ENCODE data around the gene GPRC5D. TPM values are rescaled to one million over a fixed set of nuclear protein-coding genes. Genes with fewer than 3 reads are reported as not detected.

The GPRC5D gene
- total RNA-seq, 2 experiments from 2014 or later, result not detected

GRCh38 chr12:12898911-12899511 lies 53.0 kb downstream of the GPRC5D start:
- Mint-ChIP-seq H3K27me3 (ENCODE audit: low read depth) (peaks cover 4% of the 10 kb centered on the region), H3K36me3 (ENCODE audit: low read depth) (no peaks in the 10 kb centered on the region), H3K4me1 (ENCODE audit: low read depth) (peaks cover 31% of the 10 kb centered on the region), H3K9me3 (no peaks in the 10 kb centered on the region), H3K4me3 (no peak overlapping the region), H3K27ac (peak overlapping the region; percentile 90)
- DNase-seq, result no peak
- intact Hi-C loops (cut with micrococcal nuclease), result loop anchor here (1.0 to 10.0 kb wide), 14 partner anchors 52 to 1486 kb away; partner anchors contain the start of genes CREBL2, DDX47, EMP1 and HEBP1
- CTCF ChIA-PET, result interaction anchor here (0.9 to 1.1 kb wide), 3 partner anchors 17 to 62 kb away, joined by 3 to 6 read pairs (median 3); no protein-coding TSS in a partner anchor

GRCh38 chr12:12898136-12898717 lies 53.7 kb downstream of the GPRC5D start:
- Mint-ChIP-seq H3K27me3 (ENCODE audit: low read depth) (peaks cover 4% of the 10 kb centered on the region), H3K4me3 (no peak overlapping the region), H3K27ac (no peak overlapping the region), H3K36me3 (ENCODE audit: low read depth) (no peaks in the 10 kb centered on the region), H3K4me1 (ENCODE audit: low read depth) (peaks cover 31% of the 10 kb centered on the region), H3K9me3 (no peaks in the 10 kb centered on the region)
- CTCF ChIA-PET, result interaction anchor here (0.9 kb wide), 1 partner anchor 17 kb away, joined by 6 read pairs; no protein-coding TSS in a partner anchor
- intact Hi-C loops (cut with micrococcal nuclease), result loop anchor here (2.0 to 10.0 kb wide), 5 partner anchors 51 to 1487 kb away; partner anchors contain the start of gene CREBL2
- DNase-seq, result no peak

GRCh38 chr12:12897302-12897701 lies 54.7 kb downstream of the GPRC5D start:
- H3K27me3 Mint-ChIP-seq (ENCODE audit: low read depth), result peaks cover 9% of the 10 kb centered on the region
- no peak overlapping the region for H3K27ac Mint-ChIP-seq
- H3K4me1 Mint-ChIP-seq (ENCODE audit: low read depth), result peaks cover 31% of the 10 kb centered on the region
- H3K9me3 Mint-ChIP-seq, result no peaks in the 10 kb centered on the region
- no peak for DNase-seq
- CTCF ChIA-PET, result no interaction called here
- intact Hi-C loops (cut with micrococcal nuclease), result loop anchor here (10.0 kb wide), 2 partner anchors 283 to 1487 kb away; partner anchors contain the start of gene CREBL2
- no peaks in the 10 kb centered on the region for H3K36me3 Mint-ChIP-seq (ENCODE audit: low read depth)
- no peak overlapping the region for H3K4me3 Mint-ChIP-seq

GRCh38 chr12:12896260-12896659 lies 55.7 kb downstream of the GPRC5D start:
- CTCF ChIA-PET, result interaction anchor here (0.6 to 0.7 kb wide), 2 partner anchors 312 to 946 kb away, joined by 3 read pairs; no protein-coding TSS in a partner anchor
- H3K4me1 Mint-ChIP-seq (ENCODE audit: low read depth), result peaks cover 29% of the 10 kb centered on the region
- no peak overlapping the region for H3K27ac Mint-ChIP-seq
- no peaks in the 10 kb centered on the region for H3K36me3 Mint-ChIP-seq (ENCODE audit: low read depth)
- no peak for DNase-seq
- H3K9me3 Mint-ChIP-seq, result no peaks in the 10 kb centered on the region
- intact Hi-C loops (cut with micrococcal nuclease), result loop anchor here (10.0 kb wide), 2 partner anchors 281 to 1489 kb away; partner anchors contain the start of gene CREBL2
- H3K4me3 Mint-ChIP-seq, result no peak overlapping the region
- H3K27me3 Mint-ChIP-seq (ENCODE audit: low read depth), result peaks cover 12% of the 10 kb centered on the region

- Mint-ChIP-seq H3K27ac (no peak overlapping the region), H3K4me1 (ENCODE audit: low read depth) (peaks cover 18% of the 10 kb centered on the region), H3K4me3 (no peak overlapping the region), H3K36me3 (ENCODE audit: low read depth) (no peaks in the 10 kb centered on the region), H3K27me3 (ENCODE audit: low read depth) (peaks cover 14% of the 10 kb centered on the region), H3K9me3 (no peaks in the 10 kb centered on the region)
- no peak for DNase-seq
- CTCF ChIA-PET, result interaction anchor here (0.6 kb wide), 1 partner anchor 154 kb away, joined by 3 read pairs; no protein-coding TSS in a partner anchor
- intact Hi-C loops (cut with micrococcal nuclease), result loop anchor here (10.0 kb wide), 2 partner anchors 279 to 1491 kb away; partner anchors contain the start of gene CREBL2
These were observed 58.5 kb downstream of the GPRC5D start for GRCh38 chr12:12893438-12893837.

- intact Hi-C loops (cut with micrococcal nuclease), result loop anchor here (10.0 kb wide), 2 partner anchors 278 to 1492 kb away; partner anchors contain the start of gene CREBL2
- H3K27ac Mint-ChIP-seq, result no peak overlapping the region
- no peak overlapping the region for H3K4me3 Mint-ChIP-seq
- no peaks in the 10 kb centered on the region for H3K9me3 Mint-ChIP-seq
- CTCF ChIA-PET, result interaction anchor here (1.0 to 1.8 kb wide), 3 partner anchors 46 to 195 kb away, joined by 3 to 5 read pairs (median 3); no protein-coding TSS in a partner anchor
- H3K4me1 Mint-ChIP-seq (ENCODE audit: low read depth), result peaks cover 18% of the 10 kb centered on the region
- no peaks in the 10 kb centered on the region for H3K36me3 Mint-ChIP-seq (ENCODE audit: low read depth)
- DNase-seq, result no peak
- H3K27me3 Mint-ChIP-seq (ENCODE audit: low read depth), result peaks cover 14% of the 10 kb centered on the region
These were observed 59.3 kb downstream of the GPRC5D start for GRCh38 chr12:12892681-12893141.

- H3K9me3 Mint-ChIP-seq, result no peaks in the 10 kb centered on the region
- no peak for DNase-seq
- intact Hi-C loops (cut with micrococcal nuclease), result loop anchor here (1.0 to 10.0 kb wide), 4 partner anchors 55 to 1493 kb away; partner anchors contain the start of gene CREBL2
- peaks cover 18% of the 10 kb centered on the region for H3K4me1 Mint-ChIP-seq (ENCODE audit: low read depth)
- H3K27me3 Mint-ChIP-seq (ENCODE audit: low read depth), result peaks cover 14% of the 10 kb centered on the region
- CTCF ChIA-PET, result interaction anchor here (0.5 to 2.0 kb wide), 10 partner anchors 11 to 320 kb away, joined by 3 to 10 read pairs (median 3); no protein-coding TSS in a partner anchor
- no peaks in the 10 kb centered on the region for H3K36me3 Mint-ChIP-seq (ENCODE audit: low read depth)
- H3K4me3 Mint-ChIP-seq, result no peak overlapping the region
- no peak overlapping the region for H3K27ac Mint-ChIP-seq
These were observed 60.1 kb downstream of the GPRC5D start for GRCh38 chr12:12891881-12892355.

- Mint-ChIP-seq H3K4me1 (ENCODE audit: low read depth) (peaks cover 18% of the 10 kb centered on the region), H3K36me3 (ENCODE audit: low read depth) (no peaks in the 10 kb centered on the region), H3K27ac (no peak within 1 kb of the TSS), H3K9me3 (no peaks in the 10 kb centered on the region), H3K4me3 (peak within 1 kb of the TSS; percentile 82), H3K27me3 (ENCODE audit: low read depth) (peaks cover 14% of the 10 kb centered on the region)
- CTCF ChIA-PET, result interaction anchor here (0.5 to 2.0 kb wide), 16 partner anchors 11 to 321 kb away, joined by 3 to 10 read pairs (median 3); no protein-coding TSS in a partner anchor
- peak; percentile 64 for DNase-seq
- intact Hi-C loops (cut with micrococcal nuclease), result loop anchor here (1.0 to 10.0 kb wide), 4 partner anchors 54 to 1494 kb away; partner anchors contain the start of gene CREBL2
These were observed 60.7 kb downstream of the GPRC5D start, which contains the start of gene GPRC5A for GRCh38 chr12:12891080-12891880. TSS of gene GPRC5A (plus strand) at chr12:12891562. CDS start at chr12:12908250, 16,688 bp downstream.

Other genes starting within 250 kb of the GPRC5D start
- 10 to 100 TPM; 35.9 to 39.1 TPM for gene CDKN1B, start 234.8 kb downstream of the GPRC5D start, total RNA-seq
- 1 to 10 TPM in 1 of 2 experiments, under 1 TPM in 1; 0.88 to 1.3 TPM for gene APOLD1, start 166.5 kb downstream of the GPRC5D start, total RNA-seq
- gene DDX47, start 138.8 kb downstream of the GPRC5D start, total RNA-seq, result 10 to 100 TPM; 86.6 to 87.3 TPM
- under 1 TPM; 0.24 to 0.64 TPM for gene GPRC5A, start 60.6 kb downstream of the GPRC5D start, total RNA-seq
- gene HEBP1, start 48.1 kb upstream of the GPRC5D start, total RNA-seq, result 10 to 100 TPM; 28.7 to 32.3 TPM
- 1 to 10 TPM; 7.4 to 7.7 TPM for gene FAM234B, start 92.2 kb upstream of the GPRC5D start, total RNA-seq
- not detected for gene GSG1, start 151.5 kb upstream of the GPRC5D start, total RNA-seq
- gene EMP1, start 244.6 kb upstream of the GPRC5D start, total RNA-seq, result 1 to 10 TPM; 3.0 to 4.0 TPM